Stimulated activated CD8-positive, alpha-beta memory T cell treated with anti-CD3 and anti-CD28 coated beads, Interleukin-4, amount 100 ng/mL, for 48 hours (primary cell): ENCODE results near the gene CCDC30.
"Not testable (repeated sequence)": the region's sequence is repeated elsewhere in the genome, so short reads cannot be mapped to it uniquely, and the experiment has no call there.

Experiments used
- DNase-seq: peaks from one replicate; pipeline ENCODE4 v3.0.0-alpha.2; 2020

Gene CCDC30

GRCh38 chr1:42533101-42533863, 70.2 kb downstream of the CCDC30 start:
- no peak for DNase-seq

- DNase-seq = no peak
Observed at GRCh38 chr1:42541104-42541503, 78.0 kb downstream of the CCDC30 start.

- no peak for DNase-seq
Observed at GRCh38 chr1:42551180-42551579, 88.1 kb downstream of the CCDC30 start.

- DNase-seq = no peak
Observed at GRCh38 chr1:42551590-42551989, 88.5 kb downstream of the CCDC30 start.

GRCh38 chr1:42552636-42553035, 89.5 kb downstream of the CCDC30 start:
- DNase-seq = no peak

- no peak for DNase-seq
Observed at GRCh38 chr1:42557230-42557851, 94.3 kb downstream of the CCDC30 start.

- no peak for DNase-seq
Observed at GRCh38 chr1:42567038-42567437, 104.0 kb downstream of the CCDC30 start.

- DNase-seq = no peak
Observed at GRCh38 chr1:42576935-42577334, 113.8 kb downstream of the CCDC30 start.

GRCh38 chr1:42586016-42586415, 122.9 kb downstream of the CCDC30 start:
- DNase-seq = no peak

GRCh38 chr1:42587753-42588152, 124.7 kb downstream of the CCDC30 start:
- DNase-seq = no peak

- DNase-seq = no peak
Observed at GRCh38 chr1:42592811-42593210, 129.7 kb downstream of the CCDC30 start.

- no peak for DNase-seq
Observed at GRCh38 chr1:42593486-42594100, 130.5 kb downstream of the CCDC30 start.

- DNase-seq = no peak
Observed at GRCh38 chr1:42601472-42601871, 138.4 kb downstream of the CCDC30 start.

- DNase-seq = no peak
Observed at GRCh38 chr1:42613803-42614131, 150.7 kb downstream of the CCDC30 start.

GRCh38 chr1:42618866-42619265, 155.8 kb downstream of the CCDC30 start:
- no peak for DNase-seq

GRCh38 chr1:42620307-42620706, 157.2 kb downstream of the CCDC30 start:
- no peak for DNase-seq

- DNase-seq = not testable (repeated sequence)
Observed at GRCh38 chr1:42621180-42621579, 158.1 kb downstream of the CCDC30 start.

GRCh38 chr1:42627205-42627604, 164.1 kb downstream of the CCDC30 start:
- not testable (repeated sequence) for DNase-seq

GRCh38 chr1:42639116-42639515, 176.0 kb downstream of the CCDC30 start:
- no peak for DNase-seq

GRCh38 chr1:42646056-42646455, 183.0 kb downstream of the CCDC30 start:
- DNase-seq = no peak

GRCh38 chr1:42657201-42657600, 194.1 kb downstream of the CCDC30 start:
- DNase-seq = no peak

GRCh38 chr1:42657981-42658876, 195.1 kb downstream of the CCDC30 start, which contains the start of gene PPIH:
Gene PPIH, plus strand, starts transcription at chr1:42658423. Its CDS starts 24 bp downstream, at chr1:42658447.
- peak; percentile 97 for DNase-seq

GRCh38 chr1:42658877-42659337, 195.8 kb downstream of the CCDC30 start:
- DNase-seq = no peak
